C4-2B (cell line): ENCODE measurements around the gene PLXDC1.
"Not testable (repeated sequence)": the region's sequence is repeated elsewhere in the genome, so short reads cannot be mapped to it uniquely, and the experiment has no call there.

Experiments used
- H3K27ac ChIP-seq: fragments of 450-650 bp; 2 replicates; pipeline ENCODE4 v1.5.1; 2017
- CTCF ChIP-seq: fragments of 450-650 bp; conservative IDR thresholded peaks from 2 replicates; pipeline ENCODE4 v1.5.1; 2017; ENCODE audit warnings: mild to moderate bottlenecking
- ZFX ChIP-seq: fragments of 450-650 bp; IDR thresholded peaks from 2 replicates; pipeline ENCODE4 v1.6.1; 2017

The PLXDC1 gene

GRCh38 chr17:39170109-39170508 lies 18.7 kb upstream of the PLXDC1 start:
- no peak overlapping the region for H3K27ac ChIP-seq
- TF ChIP-seq ZFX (no peak), CTCF (no peak)

DNA sequence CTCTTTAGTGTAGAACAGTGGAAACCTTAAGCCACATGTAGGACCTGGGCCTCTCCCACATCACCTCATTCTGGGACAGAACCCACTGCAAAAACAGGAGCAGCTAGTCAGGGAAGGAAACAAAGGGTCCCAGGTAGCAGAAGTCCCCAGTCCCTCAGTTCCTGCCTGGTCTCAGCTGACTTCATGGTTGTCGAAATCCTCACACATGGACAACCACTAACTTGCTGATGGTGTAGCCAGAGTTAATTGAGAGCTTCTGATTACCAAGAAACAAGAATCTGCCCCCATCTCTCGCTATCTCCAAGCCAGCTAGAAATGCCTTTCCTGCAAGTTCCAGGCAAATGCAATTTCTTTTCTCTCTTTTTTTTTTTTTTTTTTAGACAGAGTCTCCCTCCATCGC lies 18.1 kb upstream of the PLXDC1 start:
- TF ChIP-seq CTCF (no peak), ZFX (no peak)
- H3K27ac ChIP-seq, result no peak overlapping the region

GRCh38 chr17:39169101-39169500 lies 17.7 kb upstream of the PLXDC1 start:
- H3K27ac ChIP-seq, result no peak overlapping the region
- TF ChIP-seq CTCF, result no peak
- no peak for TF ChIP-seq ZFX

DNA sequence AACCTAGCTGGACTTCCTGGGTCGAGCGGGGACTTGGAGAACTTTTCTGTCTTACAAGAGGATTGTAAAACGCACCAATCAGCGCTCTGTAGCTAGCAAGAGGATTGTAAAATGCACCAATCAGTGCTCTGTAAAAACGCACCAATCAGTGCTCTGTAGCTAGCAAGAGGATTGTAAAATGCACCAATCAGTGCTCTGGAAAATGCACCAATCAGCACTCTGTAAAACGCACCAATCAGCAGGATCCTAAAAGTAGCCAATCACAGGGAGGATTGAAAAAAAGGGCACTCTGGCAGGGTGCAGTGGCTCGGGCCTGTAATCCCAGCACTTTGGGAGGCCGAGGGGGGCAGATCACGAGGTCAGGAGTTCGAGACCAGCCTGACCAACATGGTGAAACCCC lies 17.1 kb upstream of the PLXDC1 start:
- not testable (repeated sequence) for H3K27ac ChIP-seq

DNA sequence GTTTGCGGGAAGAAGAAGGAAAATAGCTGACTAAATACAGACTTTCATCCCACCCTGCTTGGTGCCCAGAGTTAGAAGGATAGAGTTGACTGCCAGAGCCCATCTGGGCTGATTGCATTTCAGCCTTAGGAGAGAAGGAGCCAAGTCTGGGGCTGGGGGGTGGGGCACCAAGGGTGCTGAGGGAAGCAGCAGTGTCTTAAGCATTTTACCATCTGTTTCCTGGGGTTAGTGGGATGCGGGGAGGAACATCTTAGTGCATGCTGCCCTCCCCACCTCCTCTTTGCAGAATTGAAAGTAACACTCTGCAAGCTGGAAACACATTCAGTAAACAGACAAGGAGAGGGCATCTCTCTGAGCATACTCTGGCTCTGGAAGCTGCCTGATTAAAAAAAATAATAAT lies 16.0 kb upstream of the PLXDC1 start:
- TF ChIP-seq ZFX (no peak), CTCF (no peak)
- H3K27ac ChIP-seq, result no peak overlapping the region

GRCh38 chr17:39166437-39167335 lies 15.2 kb upstream of the PLXDC1 start:
- H3K27ac ChIP-seq, result no peak overlapping the region

DNA sequence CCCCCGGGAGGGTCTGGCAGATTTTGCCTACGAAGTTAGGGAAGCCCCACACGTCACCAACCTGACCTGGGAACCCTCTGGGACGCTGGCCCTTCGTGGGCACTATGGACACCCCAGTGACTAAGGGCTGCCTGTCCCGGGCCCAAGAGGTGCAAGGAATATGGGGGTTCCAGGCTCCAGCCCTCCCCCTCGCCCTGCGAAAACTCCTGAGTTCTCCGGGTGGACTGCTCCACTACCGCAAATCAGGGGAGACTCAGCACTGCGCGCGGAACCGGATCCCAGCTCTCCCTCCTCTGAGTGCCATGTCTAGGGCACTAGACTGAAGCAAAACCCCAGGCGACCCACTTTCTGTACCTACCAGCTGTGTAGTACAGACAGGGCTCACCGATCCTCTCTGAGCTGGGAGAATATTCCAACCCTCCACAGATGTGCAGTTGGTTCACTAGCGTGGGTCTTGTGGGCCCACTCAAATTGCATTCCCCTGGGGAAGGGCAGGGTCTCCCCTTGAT lies 14.5 kb upstream of the PLXDC1 start, which contains the start of gene ARL5C:
ARL5C (minus strand) TSS at position 321 of the 509 bp plus-strand sequence. CDS start 401 bp downstream, outside the sequence.
- TF ChIP-seq ZFX (no peak), CTCF (no peak)
- H3K27ac ChIP-seq, result no peak within 1 kb of the TSS; the same call in 1 of the 2 replicates

More at GRCh38 chr17:39166437-39167335, 15.2 kb upstream of the PLXDC1 start:
- TF ChIP-seq ZFX (no peak), CTCF (no peak)
